Kasumi-1 (cell line): ENCODE measurements around the gene RUNX3.

Experiments used
- DNase-seq, 2 experiments: peaks; one replicate each; lab custom pipeline; 2025; lab: John Stamatoyannopoulos, UW

RUNX3 gene

DNA sequence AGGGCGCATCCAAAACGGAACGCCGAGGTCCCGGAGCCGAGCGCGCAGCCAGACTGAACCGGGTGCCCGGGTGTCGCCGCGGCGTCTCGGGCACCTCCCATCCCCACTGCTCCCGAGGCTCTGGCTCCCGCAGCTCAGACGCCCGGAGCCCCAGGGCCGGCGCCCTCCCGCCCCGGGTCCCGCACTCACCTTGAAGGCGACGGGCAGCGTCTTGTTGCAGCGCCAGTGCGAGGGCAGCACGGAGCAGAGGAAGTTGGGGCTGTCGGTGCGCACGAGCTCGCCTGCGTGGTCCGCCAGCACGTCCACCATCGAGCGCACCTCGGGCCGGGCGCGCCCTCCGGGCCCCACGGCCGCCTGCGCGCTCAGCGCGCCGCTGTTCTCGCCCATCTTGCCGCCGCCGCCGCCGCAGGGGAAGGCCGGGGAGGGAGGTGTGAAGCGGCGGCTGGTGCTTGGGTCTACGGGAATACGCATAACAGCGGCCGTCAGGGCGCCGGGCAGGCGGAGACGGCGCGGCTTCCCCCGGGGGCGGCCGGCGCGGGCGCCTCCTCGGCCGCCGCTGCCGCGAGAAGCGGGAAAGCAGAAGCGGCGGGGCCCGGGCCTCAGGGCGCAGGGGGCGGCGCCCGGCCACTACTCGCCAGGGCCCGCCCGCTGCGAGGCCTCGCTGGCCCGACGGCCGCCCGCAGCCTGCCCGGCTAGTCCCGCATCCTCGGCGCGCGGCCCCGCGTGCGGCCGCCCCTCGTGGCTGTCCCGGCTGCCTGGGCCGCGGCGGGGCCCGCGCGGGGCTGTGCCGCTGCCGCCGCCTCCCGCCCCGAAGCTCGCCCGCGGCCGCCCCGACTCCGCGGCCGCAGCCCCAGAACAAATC, 447 bp downstream of the RUNX3 start:
- peak; percentile 21 to 22 for DNase-seq

- peak; percentile 25 to 35 for DNase-seq
Measured at GRCh38 chr1:24928689-24929397, 1.2 kb downstream of the RUNX3 start.

DNA sequence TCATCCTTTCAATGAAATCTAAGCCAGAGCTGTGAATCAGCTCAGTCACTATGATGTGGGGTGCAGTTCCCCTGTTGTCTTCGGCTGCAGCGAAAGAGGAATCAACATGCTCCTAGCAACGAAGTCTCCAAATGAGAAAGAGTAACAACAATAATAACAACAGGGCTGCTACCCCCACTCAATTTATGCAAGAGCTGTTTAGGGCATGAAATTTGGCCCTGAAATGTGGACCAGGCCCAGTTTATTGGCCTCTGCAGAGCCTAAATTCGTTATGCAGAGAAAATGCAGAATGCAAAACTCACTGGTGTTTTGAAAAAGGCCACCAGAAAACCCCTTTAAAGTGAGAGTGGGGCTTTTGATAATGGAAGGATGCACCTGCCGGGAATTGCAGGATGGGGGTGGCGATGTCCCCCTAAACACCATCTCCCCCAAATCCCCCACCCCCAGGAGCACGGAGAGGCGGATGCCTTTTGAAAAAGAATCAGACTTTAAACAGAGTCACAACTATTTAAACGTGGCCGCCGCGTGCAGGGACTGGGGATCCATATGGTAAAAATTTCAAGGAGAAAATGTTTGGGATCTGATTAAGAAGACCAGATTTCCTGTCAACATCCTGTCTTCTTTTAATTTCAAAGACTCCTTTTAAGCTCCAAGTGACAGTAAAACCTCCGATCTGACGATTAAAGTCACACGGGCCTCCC, 1.9 kb downstream of the RUNX3 start:
- no peak for DNase-seq

GRCh38 chr1:24927473-24927872, 2.6 kb downstream of the RUNX3 start:
- DNase-seq = no peak

- peak in 1 of 2 experiments; percentile 10 for DNase-seq
Measured at GRCh38 chr1:24926563-24927249, 3.4 kb downstream of the RUNX3 start.

DNA sequence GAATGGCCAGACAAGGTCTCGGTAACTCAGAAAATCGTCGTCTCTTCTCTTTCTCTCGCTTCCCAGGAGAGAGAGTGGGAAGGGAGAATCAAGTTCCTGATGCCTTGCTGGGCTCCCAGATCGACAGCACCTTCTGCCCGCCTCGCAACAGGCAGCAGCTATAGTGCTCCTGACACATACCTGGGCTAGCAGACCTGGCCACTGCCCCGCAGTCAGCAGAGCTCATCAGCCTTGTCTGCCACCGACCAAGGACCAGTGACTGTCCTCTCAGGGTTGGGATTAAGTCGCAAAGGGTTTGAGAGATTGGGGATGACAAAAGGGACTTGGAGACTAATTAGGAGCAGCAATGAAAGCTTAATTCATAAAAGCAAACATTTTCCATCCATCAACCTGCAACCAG, 4.1 kb downstream of the RUNX3 start:
- no peak for DNase-seq

DNA sequence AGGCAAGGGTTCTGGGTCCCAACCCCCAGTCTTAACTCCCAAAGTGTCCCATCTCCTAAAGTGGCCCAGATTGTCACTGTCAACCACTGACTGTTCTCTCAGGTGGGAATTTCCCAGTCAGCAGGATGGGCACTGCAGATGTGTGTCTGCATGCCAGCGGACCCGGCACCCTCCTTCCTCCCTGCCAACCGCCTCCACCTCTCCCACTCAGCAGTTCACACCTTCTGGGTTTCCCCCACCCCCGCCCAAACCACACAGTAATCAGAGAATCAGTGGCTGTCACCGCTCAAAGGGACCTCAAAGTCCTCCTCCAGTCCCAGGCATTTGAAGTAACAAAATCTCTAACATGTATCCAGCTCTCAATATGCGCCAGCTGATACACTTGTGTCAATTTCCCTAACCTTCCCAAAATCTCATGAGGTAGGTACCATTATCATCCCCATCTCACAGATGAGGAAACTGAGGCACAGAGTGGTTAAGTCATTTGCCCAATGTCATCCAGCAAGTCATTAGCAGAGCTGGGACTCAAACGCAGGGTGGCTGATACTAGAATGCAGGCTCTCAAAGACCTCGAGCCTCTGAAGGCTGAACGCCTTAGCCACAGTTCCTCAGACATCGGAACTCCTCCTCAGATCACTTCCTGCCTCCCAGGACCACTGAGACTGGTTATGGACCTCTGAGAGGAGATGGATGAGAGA, 4.8 kb downstream of the RUNX3 start:
- DNase-seq = no peak

DNA sequence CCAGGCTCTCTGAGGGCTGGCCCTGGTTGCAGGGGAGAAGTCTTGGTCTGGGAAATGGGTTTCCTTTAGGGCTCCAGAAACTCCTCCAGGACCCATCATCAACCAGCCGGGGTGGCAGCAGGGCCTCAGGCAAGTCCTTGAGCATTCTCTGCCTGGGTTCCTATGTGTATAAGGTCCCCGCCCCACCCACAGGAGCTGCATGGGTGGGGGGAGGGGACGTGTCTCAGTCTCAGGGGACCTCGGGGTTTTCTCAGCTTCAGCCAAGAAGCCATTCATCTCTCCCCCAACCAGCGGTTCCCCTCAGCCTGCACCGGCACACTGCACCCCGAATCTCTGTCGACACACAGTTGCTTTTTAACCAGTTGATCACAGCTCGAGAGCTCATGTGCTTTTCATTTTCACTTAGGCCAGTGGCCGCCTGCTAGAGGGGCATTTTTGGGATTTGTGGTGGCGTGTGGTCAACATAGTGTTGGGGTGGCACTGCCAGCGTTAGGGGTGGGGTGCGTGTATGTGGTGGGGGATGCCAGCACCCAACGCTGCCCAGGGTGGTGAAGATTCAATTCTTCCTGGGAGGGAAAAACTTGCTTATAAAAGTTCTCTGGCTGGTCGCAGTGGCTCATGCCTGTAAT, 6.5 kb downstream of the RUNX3 start:
- DNase-seq = no peak

DNA sequence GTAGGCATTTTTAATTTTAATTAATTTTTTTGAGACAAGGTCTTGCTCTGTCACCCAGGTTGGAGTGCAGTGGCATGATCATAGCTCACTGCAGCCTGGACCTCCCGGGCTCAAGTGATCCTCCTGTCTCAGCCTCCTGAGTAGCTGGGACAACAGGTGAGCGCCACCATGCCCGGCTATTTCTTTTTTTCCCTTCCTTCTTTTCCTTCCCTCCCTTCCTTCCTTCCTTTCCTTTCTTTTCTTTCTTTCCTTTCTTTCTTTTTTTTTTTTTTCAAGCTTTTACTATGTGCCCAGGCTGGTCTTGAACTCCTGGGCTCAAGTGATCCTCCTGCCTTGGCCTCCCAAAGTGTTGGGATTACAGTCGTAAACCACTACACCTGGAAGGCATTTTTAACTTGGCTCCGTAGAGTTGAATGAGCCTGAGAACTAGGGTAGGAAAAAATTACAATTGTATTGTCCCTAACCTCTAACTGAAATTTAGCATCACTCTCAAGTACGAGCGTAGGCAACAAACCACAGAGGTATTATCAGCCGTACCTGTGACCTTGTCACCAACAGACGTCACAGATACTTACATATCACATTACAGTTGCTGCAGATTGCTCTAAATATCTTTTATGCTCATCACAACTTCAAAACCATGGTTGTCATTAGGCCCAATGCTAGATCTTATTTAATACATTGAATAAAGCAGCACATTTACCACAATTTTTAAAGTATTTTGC, 8.0 kb downstream of the RUNX3 start:
- no peak for DNase-seq

DNA sequence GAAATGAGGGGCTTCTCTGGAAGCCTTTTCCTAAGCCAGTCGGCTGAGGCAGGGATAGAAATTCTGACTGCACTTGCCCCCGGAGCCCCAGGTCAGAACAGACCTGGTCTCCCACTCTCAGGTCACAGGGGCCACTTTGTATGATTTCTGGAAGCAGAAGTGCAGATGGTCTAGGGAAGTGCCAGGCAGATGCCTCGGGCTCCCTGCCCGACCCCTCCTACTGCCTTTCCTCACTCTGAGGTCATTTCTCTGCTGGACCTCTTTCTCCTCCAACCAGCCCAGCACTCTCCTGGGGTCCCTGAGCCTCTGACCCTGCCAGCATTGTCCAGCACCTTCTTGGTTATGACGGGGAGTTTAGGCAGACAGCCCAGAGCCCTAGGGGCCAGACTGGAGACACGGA, 8.7 kb downstream of the RUNX3 start:
- no peak for DNase-seq

GRCh38 chr1:24920533-24920925, 9.5 kb downstream of the RUNX3 start:
- DNase-seq = no peak

- DNase-seq = no peak
Measured at GRCh38 chr1:24919791-24920532, 10.1 kb downstream of the RUNX3 start.

- DNase-seq = no peak
Measured at GRCh38 chr1:24918995-24919605, 11.0 kb downstream of the RUNX3 start.

DNA sequence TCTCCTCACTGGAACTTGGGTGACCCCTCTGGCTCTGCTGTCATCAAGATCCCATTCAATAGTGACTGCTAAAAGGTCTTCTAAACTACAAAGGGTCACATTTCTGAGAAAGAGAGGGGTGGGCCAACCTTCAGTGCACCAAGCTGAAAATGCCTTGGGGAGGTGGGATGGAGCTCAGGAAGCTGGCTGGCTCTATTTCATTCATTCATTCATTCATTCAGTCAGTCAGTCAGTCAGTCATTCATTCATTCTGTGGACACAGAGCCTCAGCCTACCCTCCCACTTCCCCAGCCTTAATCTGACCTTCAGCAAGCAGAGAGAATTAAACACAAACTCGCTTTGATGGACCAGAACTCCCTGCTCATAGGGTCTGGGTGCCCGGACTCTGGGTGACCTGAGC, 11.7 kb downstream of the RUNX3 start:
- DNase-seq = no peak

DNA sequence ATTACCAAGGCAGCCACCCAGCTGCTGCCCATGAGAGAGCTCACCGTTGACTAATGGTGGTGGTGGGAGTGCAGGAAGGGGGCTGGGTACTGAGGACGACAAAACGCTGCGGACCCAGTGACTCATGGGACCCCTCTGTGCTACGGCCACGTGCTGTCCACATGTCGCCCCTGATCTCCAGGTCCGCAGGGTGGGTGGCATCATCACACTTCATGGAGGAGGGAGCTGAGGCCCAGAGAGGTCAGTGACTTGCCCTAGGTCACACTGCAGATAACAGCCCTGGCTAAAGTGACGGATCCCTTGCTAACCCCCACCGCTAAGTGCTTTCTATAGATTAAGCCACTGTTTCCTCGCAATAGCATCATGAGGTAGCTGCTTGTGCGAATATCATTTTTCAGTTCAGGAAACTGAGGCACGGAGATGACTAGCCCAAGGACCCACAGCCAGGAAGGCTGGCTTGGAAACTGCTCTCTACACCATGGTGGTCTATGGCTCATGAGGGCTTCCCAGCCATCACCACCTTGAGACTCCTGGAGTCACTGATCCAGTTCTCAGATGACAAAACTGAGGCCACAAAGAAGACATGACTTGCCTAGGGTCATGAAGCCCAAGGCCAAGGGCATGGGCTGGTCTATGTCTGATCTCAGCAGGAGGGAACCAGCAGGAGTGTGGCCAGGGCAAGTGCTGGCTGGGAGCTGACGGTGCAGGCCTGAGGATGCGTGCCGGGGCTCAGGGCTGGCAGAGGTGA, 12.6 kb downstream of the RUNX3 start:
- DNase-seq = no peak

DNA sequence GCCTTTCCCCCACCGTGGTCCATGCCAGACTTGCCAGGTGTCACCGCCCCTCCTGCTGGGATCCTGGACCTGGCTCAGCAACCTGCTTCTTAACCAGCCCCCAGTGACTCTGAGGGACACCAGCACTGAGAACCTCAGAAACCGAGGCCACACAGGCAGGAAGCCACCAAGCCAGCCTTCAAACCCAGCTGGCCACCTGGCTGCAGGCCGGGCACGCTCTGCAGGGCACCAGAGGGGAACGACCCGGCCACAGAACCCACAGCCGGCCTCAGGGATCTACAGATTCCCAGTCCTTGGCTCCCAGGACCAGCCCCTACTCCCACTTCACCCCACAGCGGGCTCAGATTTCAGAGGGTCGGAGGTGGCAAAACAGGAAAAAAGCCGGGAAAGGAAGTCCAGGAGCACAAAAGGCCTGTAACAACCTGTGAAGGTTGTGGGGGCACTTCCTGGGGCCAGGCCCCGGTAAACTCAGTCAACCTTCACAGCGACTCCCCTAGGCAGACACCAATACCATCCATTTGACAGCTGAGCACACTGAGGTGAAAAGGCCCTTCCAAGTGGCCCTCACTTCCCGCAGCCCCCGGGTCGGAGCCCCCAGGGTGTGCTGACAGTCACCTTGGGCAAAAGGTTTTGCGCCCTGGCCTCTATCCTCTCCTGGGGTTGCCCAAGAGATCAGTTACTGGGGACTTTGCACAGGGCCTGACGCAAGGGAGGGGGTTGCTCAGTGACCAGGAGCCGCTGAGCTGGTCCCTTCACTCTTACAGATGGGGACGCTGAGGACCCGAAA, 14.1 kb downstream of the RUNX3 start:
- no peak for DNase-seq

DNA sequence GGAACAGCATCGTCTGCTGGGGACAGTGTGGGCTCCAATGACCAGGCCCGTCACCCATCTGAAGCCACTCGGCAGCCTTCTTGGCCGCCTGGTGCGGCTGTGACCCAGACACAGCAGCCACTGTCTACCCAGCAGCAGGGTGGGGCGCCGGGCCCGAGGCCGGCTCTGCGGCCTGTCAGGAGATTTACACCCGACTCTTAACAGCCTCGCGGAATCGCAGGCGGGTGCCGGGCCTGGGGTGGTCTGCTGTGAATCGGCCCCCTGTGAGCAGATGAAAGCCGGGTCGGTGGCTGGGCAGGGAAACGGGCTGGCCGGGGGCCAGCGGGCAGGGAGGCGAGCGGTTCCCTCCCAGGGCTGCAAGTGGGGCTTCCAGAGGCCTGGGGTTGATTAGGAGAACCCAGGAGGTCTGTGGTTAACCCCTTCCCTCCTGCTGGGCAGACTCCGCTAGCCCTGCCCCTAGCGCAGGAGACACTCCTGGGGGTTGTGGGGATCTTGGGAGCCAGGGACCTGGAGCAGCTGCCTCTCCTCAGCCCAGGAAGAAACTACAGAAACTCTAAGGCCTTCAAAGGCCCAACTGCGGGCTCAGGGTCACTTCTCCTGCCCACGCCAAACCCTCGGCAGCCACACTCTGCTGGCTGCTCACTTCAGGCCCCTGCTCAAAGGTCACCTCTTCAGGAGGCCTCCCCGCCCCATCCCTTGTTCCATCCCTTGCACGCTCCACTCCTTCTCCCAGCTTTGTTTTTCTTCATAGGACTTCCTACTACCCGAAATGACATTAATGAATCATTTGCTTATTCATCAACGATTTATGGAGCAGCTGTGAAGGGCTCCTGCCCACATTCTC, 15.6 kb downstream of the RUNX3 start:
- no peak for DNase-seq
